GM21526 (cell line): ENCODE results near the gene OCEL1.

Experiments used
- ATAC-seq: cut with Tn5 transposase; IDR thresholded peaks from one replicate; pipeline ENCODE4 v1.9.1; 2021; ENCODE audit warnings: moderate library complexity; ENCODE audit not compliant: unreplicated experiment, low FRiP score

OCEL1 gene

DNA sequence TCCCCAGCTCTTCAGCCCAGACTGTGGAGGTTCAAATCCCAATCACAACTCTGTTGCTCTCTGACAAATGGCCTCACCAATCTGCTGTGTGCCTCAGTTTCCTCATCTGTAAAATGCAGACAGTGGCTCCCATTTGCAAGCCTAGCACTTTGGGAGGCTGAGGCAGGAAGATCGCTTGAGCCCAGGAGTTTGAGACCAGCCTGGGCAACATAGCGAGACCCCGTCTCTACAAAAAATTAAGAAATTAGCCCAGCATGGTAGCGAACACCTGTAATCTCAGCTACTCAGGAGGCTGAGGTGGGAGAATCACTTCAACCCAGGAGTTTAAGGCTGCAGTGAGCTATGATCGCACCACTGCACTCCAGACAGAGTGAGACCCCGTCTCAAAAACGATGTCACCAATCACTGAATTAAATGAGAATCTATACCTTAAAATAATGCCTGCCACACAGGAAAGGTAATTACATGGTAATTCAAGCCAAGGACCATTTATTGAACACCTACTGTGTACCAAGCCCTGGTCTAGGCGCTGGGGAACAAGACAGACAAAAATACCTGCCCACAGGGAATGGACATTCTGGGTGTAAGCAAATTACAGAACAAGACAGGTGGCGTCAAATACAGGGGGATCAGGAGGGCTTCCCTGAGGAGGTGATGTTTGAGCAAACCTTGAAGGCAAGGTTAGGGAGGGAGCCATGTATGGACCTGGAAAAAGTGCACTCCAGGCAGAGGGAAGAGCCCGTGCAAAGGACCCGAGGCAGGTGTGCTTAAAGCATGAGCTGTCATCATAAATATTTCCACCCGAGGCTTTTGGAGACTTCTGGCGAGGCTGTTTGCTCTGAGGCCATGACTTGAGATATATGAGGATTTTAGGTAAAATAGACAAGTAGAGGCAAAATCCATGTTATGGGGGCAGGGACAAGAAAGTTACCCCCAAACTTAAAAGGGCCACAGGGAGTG, 12.0 kb downstream of the OCEL1 start:
- no peak for ATAC-seq

GRCh38 chr19:17240062-17240752, 14.2 kb downstream of the OCEL1 start:
- no peak for ATAC-seq

DNA sequence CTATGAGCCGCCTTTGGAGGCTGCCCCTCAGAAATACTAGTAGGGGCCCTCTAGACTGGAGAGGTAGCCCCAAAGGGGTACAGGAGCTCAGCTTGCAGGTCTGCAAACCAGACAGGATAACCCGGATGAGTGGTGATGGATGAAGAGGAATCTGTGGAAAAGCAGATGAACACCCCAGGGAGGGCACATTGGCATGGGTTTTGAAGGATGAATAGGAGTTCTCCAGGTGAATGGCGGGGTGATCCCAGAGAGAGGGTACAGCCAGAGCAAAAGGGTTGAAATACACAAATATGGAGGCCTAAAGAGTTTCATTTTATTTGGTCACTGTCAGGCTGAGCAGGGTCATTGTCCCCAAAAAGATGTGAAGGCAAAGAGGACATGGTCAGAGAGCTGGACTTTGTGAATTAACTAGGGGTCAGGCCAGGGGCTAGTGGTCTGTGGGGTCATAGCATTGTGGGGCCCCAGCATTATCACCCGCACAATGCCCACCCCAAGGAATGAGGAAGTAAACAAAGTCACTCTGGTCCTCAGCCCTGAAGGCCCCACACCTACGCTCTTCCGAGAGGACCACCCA, 14.9 kb downstream of the OCEL1 start:
- no peak for ATAC-seq

GRCh38 chr19:17242431-17243208, 16.6 kb downstream of the OCEL1 start:
- ATAC-seq: no peak

GRCh38 chr19:17243211-17243829, 17.3 kb downstream of the OCEL1 start:
- ATAC-seq: no peak

DNA sequence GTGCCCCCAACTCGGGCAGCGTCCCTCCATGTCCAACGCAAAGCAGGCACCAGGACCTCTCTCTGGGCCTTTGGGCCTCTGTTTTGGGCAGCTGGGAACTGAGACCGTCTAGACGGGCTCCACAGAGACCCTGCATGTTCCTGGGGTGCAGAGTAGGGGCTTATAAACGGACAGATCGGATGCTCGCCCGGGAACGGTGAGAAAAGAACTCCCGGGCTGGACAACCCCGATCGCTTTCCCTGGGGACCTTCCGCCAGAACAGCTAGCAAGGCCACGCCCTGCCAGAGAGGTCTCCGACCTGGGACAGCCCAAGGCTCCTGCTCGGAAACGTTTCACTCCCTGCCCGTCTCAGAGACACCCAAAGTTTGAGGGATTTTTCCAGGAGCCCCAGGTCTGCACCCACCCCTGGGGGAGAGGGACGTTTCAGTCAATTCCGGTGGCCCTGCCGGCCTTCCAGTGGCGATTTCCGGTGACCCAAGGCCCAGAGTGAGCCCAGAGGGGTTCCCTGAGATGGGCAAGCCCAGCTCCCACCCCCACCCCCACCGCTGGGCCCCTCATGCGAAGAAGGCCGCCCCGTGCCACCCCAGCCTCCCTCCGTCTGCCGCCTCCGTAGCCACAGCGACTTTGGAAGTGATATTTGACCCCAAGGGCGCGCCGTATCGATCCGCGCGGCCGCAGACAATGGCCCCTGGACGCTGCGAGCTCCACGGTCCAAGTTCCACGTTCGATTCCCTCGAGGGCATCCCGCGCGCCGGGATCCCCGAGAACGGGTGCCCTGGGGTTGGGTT, 18.0 kb downstream of the OCEL1 start:
- no peak for ATAC-seq

DNA sequence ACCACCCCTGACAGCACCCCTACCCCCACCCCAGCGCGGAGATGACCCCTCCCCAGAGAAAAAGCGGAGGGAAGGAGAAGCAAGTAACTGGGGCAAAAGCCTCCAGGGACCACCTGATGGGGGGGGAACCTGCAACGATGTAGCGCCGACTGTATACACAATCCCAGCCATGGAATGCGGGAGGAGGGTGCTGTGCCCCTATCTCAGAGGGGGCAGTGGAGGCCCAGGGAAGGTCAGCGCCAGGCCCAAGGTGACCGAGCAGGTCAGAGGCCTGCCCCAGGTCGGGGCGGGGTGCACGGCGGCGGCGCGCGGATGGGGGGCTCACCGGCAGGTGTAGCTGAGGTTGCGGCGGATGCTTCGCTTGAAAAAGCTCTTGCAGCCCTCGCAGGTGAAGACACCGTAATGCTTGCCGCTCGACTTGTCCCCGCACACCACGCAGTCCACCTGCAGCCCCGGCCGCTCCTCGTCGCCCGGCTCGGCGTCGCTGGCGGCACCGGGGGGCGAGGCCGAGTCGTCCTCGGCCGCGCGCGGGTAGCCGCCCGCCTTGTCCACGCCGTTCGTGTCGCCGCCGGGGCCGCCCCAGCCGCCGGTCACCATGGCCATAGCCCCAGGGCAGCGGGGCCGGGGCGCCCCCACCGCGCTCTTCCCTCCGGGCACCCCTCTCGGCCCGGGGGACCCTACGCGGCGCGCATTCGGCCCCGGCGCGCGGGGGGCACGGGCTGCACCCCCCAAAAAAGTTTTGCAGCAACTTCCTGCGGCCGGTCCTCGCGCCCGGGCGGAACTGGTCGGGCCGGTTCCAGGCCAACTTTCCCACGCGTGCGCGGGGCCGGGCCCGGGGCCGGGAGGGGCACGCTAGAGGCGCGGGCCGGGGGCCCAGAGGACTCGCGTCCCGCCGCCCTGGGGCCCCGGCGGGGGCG, 18.9 kb downstream of the OCEL1 start:
- ATAC-seq: no peak

DNA sequence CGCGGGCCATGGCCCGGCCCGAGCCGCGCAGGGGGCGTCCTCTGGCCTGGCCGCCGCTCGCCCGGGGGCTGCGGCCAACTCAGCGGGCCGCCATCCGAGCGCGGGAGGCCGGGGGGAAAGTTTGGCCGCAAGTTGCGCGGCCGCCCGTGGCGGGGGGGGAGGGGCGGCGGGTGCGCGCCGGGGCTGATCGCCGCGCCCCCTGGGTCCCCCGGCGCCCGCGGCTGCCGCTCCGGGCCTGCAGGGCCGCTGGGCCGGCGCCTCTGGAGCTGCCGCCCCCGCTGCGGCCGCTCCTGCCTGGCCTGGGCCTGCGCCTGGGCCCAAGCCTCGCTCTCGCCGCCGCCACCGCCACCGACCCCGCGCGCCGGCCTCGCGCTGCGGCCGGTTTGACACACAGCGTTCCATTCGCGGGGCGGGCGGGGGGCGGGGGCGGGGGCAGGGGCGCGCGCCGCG, 19.5 kb downstream of the OCEL1 start, which contains the start of gene NR2F6:
Gene NR2F6 (minus strand): TSS at position 385 of the 450 bp plus-strand sequence. CDS start 699 bp downstream, outside the sequence.
- peak; percentile 21 for ATAC-seq

GRCh38 chr19:17246681-17247425, 20.8 kb downstream of the OCEL1 start:
- ATAC-seq: no peak

GRCh38 chr19:17248011-17248776, 22.2 kb downstream of the OCEL1 start:
- no peak for ATAC-seq

- no peak for ATAC-seq
These were observed 24.0 kb downstream of the OCEL1 start for GRCh38 chr19:17249887-17250548.

DNA sequence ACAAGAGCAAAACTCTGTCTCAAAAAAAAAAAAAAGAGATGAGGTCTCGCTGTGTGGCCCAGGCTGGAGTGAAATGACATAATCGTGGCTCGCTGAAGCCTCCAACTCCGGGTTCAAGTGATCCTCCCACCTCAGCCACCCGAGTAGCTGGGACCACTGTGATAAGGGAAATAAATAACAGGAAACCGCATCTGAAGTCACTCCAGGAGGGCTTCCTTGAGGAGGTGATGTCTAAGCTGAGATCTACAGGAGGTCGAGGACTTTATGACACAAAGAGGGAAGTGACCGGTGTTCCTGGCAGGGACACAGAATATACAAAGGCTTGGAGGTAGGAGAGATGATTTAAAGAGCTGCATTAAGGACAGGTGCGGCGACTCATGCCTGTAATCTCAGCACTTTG, 28.6 kb downstream of the OCEL1 start:
- no peak for ATAC-seq

- no peak for ATAC-seq
These were observed 29.2 kb downstream of the OCEL1 start for GRCh38 chr19:17255150-17255621.

DNA sequence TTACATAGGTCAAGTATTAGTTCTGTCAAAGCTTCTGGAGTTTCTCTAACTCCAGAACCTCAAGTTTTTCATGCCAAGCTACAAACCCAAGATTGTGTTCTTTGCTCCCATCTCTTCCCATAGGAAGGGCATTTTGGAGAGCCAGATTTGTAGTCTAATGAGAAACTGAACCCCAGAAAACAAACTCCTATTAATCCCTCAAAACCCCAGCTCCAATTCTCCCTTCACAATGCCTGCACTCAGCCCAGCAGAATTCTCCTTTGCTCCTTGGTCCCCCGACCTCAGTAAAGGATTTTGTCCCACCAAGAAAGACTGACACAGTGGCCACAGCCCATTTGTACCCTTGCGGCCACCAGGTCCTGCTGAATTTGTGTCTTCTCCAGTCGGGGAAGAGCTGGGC, 30.1 kb downstream of the OCEL1 start:
- ATAC-seq: no peak

DNA sequence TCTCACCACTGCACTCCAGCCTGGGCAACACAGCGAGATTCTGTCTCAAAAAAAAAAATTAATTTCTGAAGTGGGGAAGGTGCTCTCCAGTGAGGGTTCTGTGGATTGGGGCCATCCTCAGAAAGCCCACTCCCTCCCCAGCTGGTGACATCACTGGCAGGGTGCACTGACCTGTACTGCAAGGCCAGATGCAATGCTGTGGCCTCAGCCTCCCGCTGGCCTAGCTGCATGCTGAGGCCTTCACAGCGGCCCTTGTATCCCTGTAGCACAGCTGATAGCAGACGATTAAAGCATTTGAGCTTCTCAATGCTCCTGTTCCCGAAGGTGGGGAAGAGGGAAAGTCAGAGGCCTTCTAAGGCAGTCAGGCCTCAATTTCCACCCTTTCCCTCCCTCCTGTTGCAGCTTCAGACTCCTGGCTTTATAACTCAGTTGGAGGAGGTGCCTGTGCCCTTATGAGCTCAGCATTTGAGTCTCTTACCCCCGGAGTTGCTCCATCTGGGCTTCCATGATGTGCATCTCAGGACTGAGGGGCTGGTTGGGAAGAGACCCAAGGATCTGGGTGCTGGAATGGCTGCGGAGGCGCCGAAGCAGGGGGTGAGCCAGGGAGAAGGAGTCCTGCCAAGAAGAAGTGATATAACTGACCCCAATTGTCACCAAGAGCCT, 33.2 kb downstream of the OCEL1 start:
- ATAC-seq: no peak

DNA sequence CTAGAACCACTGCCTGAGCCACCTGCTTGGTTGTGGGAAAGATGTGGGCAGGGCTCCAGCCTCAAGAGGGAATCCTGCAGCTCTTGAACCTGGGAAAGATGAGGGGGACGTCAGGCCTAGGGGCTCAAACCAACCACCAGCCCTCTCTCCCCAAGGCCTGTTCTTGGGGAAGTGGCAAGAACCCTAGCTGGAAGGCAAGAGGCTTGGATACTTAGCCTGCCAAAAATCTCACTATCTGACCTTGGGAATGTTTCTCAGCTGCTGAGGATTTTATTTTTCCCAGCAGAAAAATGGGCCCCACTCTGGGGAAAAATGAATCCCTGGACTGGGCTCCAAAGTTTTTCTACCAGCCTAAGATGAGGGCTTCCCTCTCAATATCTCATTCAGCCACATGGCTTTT, 33.9 kb downstream of the OCEL1 start:
- no peak for ATAC-seq
